ENCODE measurements around the gene KLHL17. TPM values are rescaled to one million over a fixed set of nuclear protein-coding genes. Genes with fewer than 3 reads are reported as not detected.

Gene KLHL17
- total RNA-seq, 1 experiment from 2014 or later = 58.8 TPM

DNA sequence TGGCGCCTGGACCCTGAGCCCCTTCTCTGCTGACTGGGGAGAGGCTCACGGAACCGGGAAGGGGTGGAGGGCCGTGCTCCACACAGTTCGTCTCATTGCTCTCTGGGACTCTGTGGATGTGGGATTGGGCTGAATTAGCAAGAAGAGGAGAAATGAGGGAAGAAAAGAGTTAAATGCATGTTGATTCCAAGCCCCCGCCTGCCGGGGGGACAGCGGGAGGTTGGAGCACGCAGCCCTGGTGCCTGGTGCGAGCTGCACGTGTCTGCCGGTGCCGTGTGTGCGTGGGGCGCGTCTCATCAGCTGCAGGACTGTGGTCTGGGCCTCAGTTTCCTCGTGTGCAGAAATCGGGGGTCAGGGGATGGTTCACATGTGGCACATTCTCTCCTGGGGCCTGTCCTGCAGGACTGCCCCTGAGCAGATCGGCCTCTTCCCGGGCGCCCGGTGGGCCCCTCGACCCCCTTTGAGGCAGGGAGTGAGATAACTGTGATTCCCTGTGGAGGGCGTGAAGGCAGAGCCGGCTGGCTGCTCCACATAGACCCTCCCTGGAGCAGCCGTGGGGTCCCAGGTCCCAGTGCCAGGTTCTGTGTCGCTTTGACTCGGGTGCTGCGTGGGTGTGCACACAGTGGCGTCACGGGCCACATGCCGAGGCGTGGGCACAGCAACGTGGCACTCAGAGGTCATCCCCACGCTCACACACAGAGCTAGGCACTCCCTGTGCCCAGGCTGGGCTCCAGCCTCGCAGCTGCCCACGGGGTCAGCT is 25.2 kb upstream of the KLHL17 start:
- H3K9me3 ChIP-seq (ENCODE audit: control insufficient read depth, insufficient read depth, low read depth, low read length) = no peaks in the 10 kb centered on the region
- BruUV-seq (replicated peaks) = no TSS peak
- intact Hi-C loops (cut with micrococcal nuclease; ENCODE audit: unreplicated experiment) (no loop called here), in situ Hi-C loops (cut with HindIII; ENCODE audit: low pct_unique_long_range_greater_than_20kb, low sequenced_read_pairs) (no loop called here)
- no peaks in the 10 kb centered on the region for H3K36me3 ChIP-seq (ENCODE audit: control insufficient read depth, insufficient read depth, low read length)
- peaks cover 59% of the 10 kb centered on the region for H3K4me1 ChIP-seq (ENCODE audit: control insufficient read depth, insufficient read depth, low read length)
- DNase-seq (ENCODE audit: low read depth, low spot score) = no peak
- ATAC-seq = no peak
- H3K4me3 ChIP-seq (ENCODE audit: low read depth in 2 of 2, low read length in 2 of 2) = no peak overlapping the region
- TF ChIP-seq SIN3A (IDR thresholded peaks at IDR 0.05; ENCODE audit: borderline replicate concordance, insufficient read depth, low read depth, low read length) (no peak), POLR2AphosphoS5 (IDR thresholded peaks at IDR 0.05; ENCODE audit: low read depth, low read length) (no peak), TCF7L2 (IDR thresholded peaks at IDR 0.05; ENCODE audit: low read depth, low read length) (no peak)
- TF ChIP-seq, protein P1, sequence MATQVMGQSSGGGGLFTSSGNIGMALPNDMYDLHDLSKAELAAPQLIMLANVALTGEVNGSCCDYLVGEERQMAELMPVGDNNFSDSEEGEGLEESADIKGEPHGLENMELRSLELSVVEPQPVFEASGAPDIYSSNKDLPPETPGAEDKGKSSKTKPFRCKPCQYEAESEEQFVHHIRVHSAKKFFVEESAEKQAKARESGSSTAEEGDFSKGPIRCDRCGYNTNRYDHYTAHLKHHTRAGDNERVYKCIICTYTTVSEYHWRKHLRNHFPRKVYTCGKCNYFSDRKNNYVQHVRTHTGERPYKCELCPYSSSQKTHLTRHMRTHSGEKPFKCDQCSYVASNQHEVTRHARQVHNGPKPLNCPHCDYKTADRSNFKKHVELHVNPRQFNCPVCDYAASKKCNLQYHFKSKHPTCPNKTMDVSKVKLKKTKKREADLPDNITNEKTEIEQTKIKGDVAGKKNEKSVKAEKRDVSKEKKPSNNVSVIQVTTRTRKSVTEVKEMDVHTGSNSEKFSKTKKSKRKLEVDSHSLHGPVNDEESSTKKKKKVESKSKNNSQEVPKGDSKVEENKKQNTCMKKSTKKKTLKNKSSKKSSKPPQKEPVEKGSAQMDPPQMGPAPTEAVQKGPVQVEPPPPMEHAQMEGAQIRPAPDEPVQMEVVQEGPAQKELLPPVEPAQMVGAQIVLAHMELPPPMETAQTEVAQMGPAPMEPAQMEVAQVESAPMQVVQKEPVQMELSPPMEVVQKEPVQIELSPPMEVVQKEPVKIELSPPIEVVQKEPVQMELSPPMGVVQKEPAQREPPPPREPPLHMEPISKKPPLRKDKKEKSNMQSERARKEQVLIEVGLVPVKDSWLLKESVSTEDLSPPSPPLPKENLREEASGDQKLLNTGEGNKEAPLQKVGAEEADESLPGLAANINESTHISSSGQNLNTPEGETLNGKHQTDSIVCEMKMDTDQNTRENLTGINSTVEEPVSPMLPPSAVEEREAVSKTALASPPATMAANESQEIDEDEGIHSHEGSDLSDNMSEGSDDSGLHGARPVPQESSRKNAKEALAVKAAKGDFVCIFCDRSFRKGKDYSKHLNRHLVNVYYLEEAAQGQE (IDR thresholded peaks at IDR 0.05; ENCODE audit: insufficient read depth in 1 of 2, low read depth in 2 of 2, low read length in 1 of 2) = no peak
- TF ChIP-seq, protein P2, sequence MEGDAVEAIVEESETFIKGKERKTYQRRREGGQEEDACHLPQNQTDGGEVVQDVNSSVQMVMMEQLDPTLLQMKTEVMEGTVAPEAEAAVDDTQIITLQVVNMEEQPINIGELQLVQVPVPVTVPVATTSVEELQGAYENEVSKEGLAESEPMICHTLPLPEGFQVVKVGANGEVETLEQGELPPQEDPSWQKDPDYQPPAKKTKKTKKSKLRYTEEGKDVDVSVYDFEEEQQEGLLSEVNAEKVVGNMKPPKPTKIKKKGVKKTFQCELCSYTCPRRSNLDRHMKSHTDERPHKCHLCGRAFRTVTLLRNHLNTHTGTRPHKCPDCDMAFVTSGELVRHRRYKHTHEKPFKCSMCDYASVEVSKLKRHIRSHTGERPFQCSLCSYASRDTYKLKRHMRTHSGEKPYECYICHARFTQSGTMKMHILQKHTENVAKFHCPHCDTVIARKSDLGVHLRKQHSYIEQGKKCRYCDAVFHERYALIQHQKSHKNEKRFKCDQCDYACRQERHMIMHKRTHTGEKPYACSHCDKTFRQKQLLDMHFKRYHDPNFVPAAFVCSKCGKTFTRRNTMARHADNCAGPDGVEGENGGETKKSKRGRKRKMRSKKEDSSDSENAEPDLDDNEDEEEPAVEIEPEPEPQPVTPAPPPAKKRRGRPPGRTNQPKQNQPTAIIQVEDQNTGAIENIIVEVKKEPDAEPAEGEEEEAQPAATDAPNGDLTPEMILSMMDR (IDR thresholded peaks at IDR 0.05) = no peak
- no peaks in the 10 kb centered on the region for H3K27me3 ChIP-seq (ENCODE audit: control insufficient read depth, insufficient read depth, low read length)
- no peak overlapping the region for H3K27ac ChIP-seq (ENCODE audit: low read length)
- POLR2A ChIA-PET = no interaction called here
- CTCF ChIA-PET = no interaction called here

GRCh38 chr1:935751-936231 is 24.6 kb upstream of the KLHL17 start:
- Histone ChIP-seq H3K4me1 (ENCODE audit: control insufficient read depth, insufficient read depth, low read length) (peaks cover 55% of the 10 kb centered on the region), H3K27ac (ENCODE audit: low read length) (no peak overlapping the region), H3K27me3 (ENCODE audit: control insufficient read depth, insufficient read depth, low read length) (no peaks in the 10 kb centered on the region), H3K4me3 (ENCODE audit: low read depth in 2 of 2, low read length in 2 of 2) (no peak overlapping the region), H3K9me3 (ENCODE audit: control insufficient read depth, insufficient read depth, low read depth, low read length) (no peaks in the 10 kb centered on the region), H3K36me3 (ENCODE audit: control insufficient read depth, insufficient read depth, low read length) (no peaks in the 10 kb centered on the region)
- POLR2A ChIA-PET = no interaction called here
- TF ChIP-seq TCF7L2 (IDR thresholded peaks at IDR 0.05; ENCODE audit: low read depth, low read length) (no peak), POLR2AphosphoS5 (IDR thresholded peaks at IDR 0.05; ENCODE audit: low read depth, low read length) (no peak)
- no TSS peak for BruUV-seq (replicated peaks)
- intact Hi-C loops (cut with micrococcal nuclease; ENCODE audit: unreplicated experiment) = no loop called here
- DNase-seq (ENCODE audit: low read depth, low spot score) (no peak), ATAC-seq (no peak)
- CTCF ChIA-PET = no interaction called here
- in situ Hi-C loops (cut with HindIII; ENCODE audit: low pct_unique_long_range_greater_than_20kb, low sequenced_read_pairs) = no loop called here
